GM10248 (cell line): Measurements from ENCODE around the gene HSPA12B.

ENCODE experiments used
- CTCF ChIA-PET: fragments of 300-600 bp; sonication (Branson Sonifier 250); formaldehyde crosslinking; extraction: SDS; loops from one replicate; lab custom pipeline; 2021; ENCODE audit warnings: antibody characterized with exemption; lab: Yijun Ruan, JAX
- POLR2A ChIA-PET: fragments of 350-650 bp; sonication (Branson Sonifier 250); formaldehyde crosslinking; extraction: SDS; loops from one replicate; lab custom pipeline; 2020; ENCODE audit warnings: antibody characterized with exemption; lab: Yijun Ruan, JAX
- DNase-seq: peaks from one replicate; pipeline ENCODE4 v3.0.0; 2012; ENCODE audit errors: extremely low spot score
- CTCF ChIP-seq: IDR thresholded peaks from 2 replicates; pipeline ENCODE4 v1.5.1; 2012; ENCODE audit warnings: mild to moderate bottlenecking, low read depth; ENCODE audit errors: extremely low read depth, missing control alignments, control extremely low read depth

Gene HSPA12B

GRCh38 chr20:3740615-3741301 lies 8.3 kb downstream of the HSPA12B start:
- CTCF ChIA-PET: interaction anchor here (1.1 to 6.0 kb wide), 7 partner anchors 10 to 331 kb away, joined by 3 to 23 read pairs (median 5); no protein-coding TSS in a partner anchor
- TF ChIP-seq CTCF: no peak
- POLR2A ChIA-PET: no interaction called here
- no peak for DNase-seq

GRCh38 chr20:3741836-3742458 lies 9.5 kb downstream of the HSPA12B start:
- TF ChIP-seq CTCF: no peak
- POLR2A ChIA-PET: no interaction called here
- CTCF ChIA-PET: interaction anchor here (1.5 to 6.0 kb wide), 4 partner anchors 12 to 64 kb away, joined by 3 to 23 read pairs (median 14); no protein-coding TSS in a partner anchor
- DNase-seq: no peak

- POLR2A ChIA-PET: no interaction called here
- no peak for DNase-seq
- TF ChIP-seq CTCF: no peak
- CTCF ChIA-PET: interaction anchor here (0.9 to 6.0 kb wide), 3 partner anchors 11 to 342 kb away, joined by 4 to 23 read pairs (median 12); no protein-coding TSS in a partner anchor
Observed at GRCh38 chr20:3743251-3743650, 10.8 kb downstream of the HSPA12B start.

- no peak for TF ChIP-seq CTCF
- no peak for DNase-seq
- ChIA-PET CTCF (interaction anchor here (0.9 to 6.0 kb wide), 5 partner anchors 10 to 341 kb away, joined by 3 to 23 read pairs (median 9); no protein-coding TSS in a partner anchor), POLR2A (no interaction called here)
Observed at GRCh38 chr20:3744037-3744436, 11.6 kb downstream of the HSPA12B start.

- no peak for TF ChIP-seq CTCF
- no peak for DNase-seq
- POLR2A ChIA-PET: interaction anchor here (0.5 kb wide), 1 partner anchor 35 kb away, joined by 7 read pairs; no protein-coding TSS in a partner anchor
- CTCF ChIA-PET: interaction anchor here (1.2 to 6.0 kb wide), 6 partner anchors 9 to 69 kb away, joined by 3 to 23 read pairs (median 4); partner anchors contain the start of gene ADISSP
Observed at GRCh38 chr20:3744806-3745685, 12.6 kb downstream of the HSPA12B start.

- CTCF ChIA-PET: interaction anchor here (1.2 to 6.0 kb wide), 5 partner anchors 8 to 69 kb away, joined by 3 to 23 read pairs (median 5); partner anchors contain the start of gene ADISSP
- no peak for TF ChIP-seq CTCF
- POLR2A ChIA-PET: no interaction called here
- DNase-seq: no peak
Observed at GRCh38 chr20:3745686-3746173, 13.2 kb downstream of the HSPA12B start.
